Stomach smooth muscle (tissue), 2 donors: Measurements from ENCODE around the gene RHOBTB3.
"Not testable (repeated sequence)": the region's sequence is repeated elsewhere in the genome, so short reads cannot be mapped to it uniquely, and the experiment has no call there.

ENCODE experiments used
- H3K27ac ChIP-seq: one replicate; pipeline ENCODE4 v1.7.0; 2013; ENCODE audit warnings: mild to moderate bottlenecking, low read length, inconsistent platforms
- H3K27me3 ChIP-seq, 2 donors: one replicate each; pipeline ENCODE4 v1.7.0; 2013; ENCODE audit warnings: low read length in 2 of 2; ENCODE audit not compliant: insufficient read depth in 2 of 2, control insufficient read depth in 1 of 2
- H3K36me3 ChIP-seq, 2 donors: one replicate each; pipeline ENCODE4 v1.7.0; 2013; ENCODE audit warnings: low read length in 2 of 2; ENCODE audit not compliant: control insufficient read depth in 2 of 2, insufficient read depth in 2 of 2
- H3K4me1 ChIP-seq: one replicate; pipeline ENCODE4 v1.7.0; 2013; ENCODE audit warnings: low read length; ENCODE audit not compliant: control insufficient read depth, insufficient read depth
- H3K4me3 ChIP-seq, 2 donors: one replicate each; pipeline ENCODE4 v1.7.0; 2013; ENCODE audit warnings: low read length in 2 of 2
- H3K9ac ChIP-seq, 2 donors: one replicate each; pipeline ENCODE4 v1.7.0; 2013; ENCODE audit warnings: low read length in 2 of 2, mild to moderate bottlenecking in 1 of 2
- H3K9me3 ChIP-seq, 2 donors: one replicate each; pipeline ENCODE4 v1.7.0; 2013; ENCODE audit warnings: low read length in 2 of 2; ENCODE audit not compliant: control insufficient read depth in 2 of 2
- donor health status: healthy.
- donor health status: Pancreatic carcinoma.

Gene RHOBTB3

GRCh38 chr5:95812074-95812471 is 80.9 kb downstream of the RHOBTB3 start:
- Histone ChIP-seq H3K36me3 (peaks cover 3 to 6% of the 10 kb centered on the region in 2 donors), H3K9ac (peak overlapping the region in 1 of 2 donors; percentile 23), H3K27me3 (no peaks in the 10 kb centered on the region), H3K4me1 (peaks cover 35% of the 10 kb centered on the region), H3K27ac (no peak overlapping the region), H3K9me3 (no peaks in the 10 kb centered on the region), H3K4me3 (no peak overlapping the region)

GRCh38 chr5:95813035-95813434 is 81.9 kb downstream of the RHOBTB3 start:
- not testable (repeated sequence) for H3K9me3 ChIP-seq

GRCh38 chr5:95815155-95815729 is 84.1 kb downstream of the RHOBTB3 start:
- no peaks in the 10 kb centered on the region for H3K27me3 ChIP-seq
- no peak overlapping the region for H3K4me3 ChIP-seq
- H3K9me3 ChIP-seq = no peaks in the 10 kb centered on the region
- H3K9ac ChIP-seq = no peak overlapping the region
- H3K27ac ChIP-seq = no peak overlapping the region
- peaks cover 3 to 6% of the 10 kb centered on the region in 2 donors for H3K36me3 ChIP-seq
- H3K4me1 ChIP-seq = peaks cover 29% of the 10 kb centered on the region

More at GRCh38 chr5:95813035-95813434, 81.9 kb downstream of the RHOBTB3 start:
- not testable (repeated sequence) for H3K27me3 ChIP-seq, H3K36me3 ChIP-seq, H3K4me3 ChIP-seq, H3K9ac ChIP-seq, H3K27ac ChIP-seq
- H3K4me1 ChIP-seq = peaks cover 36% of the 10 kb centered on the region

GRCh38 chr5:95816341-95816740 is 85.2 kb downstream of the RHOBTB3 start:
- Histone ChIP-seq H3K9ac (no peak overlapping the region), H3K27ac (no peak overlapping the region), H3K4me3 (no peak overlapping the region), H3K9me3 (no peaks in the 10 kb centered on the region), H3K4me1 (peaks cover 27% of the 10 kb centered on the region), H3K36me3 (peaks cover 3 to 6% of the 10 kb centered on the region in 2 donors), H3K27me3 (no peaks in the 10 kb centered on the region)

GRCh38 chr5:95816776-95817175 is 85.6 kb downstream of the RHOBTB3 start:
- no peak overlapping the region for H3K27ac ChIP-seq
- H3K4me1 ChIP-seq = peaks cover 32% of the 10 kb centered on the region
- H3K9ac ChIP-seq = no peak overlapping the region
- H3K36me3 ChIP-seq = peaks cover 3 to 6% of the 10 kb centered on the region in 2 donors
- H3K9me3 ChIP-seq = no peaks in the 10 kb centered on the region
- H3K4me3 ChIP-seq = no peak overlapping the region
- no peaks in the 10 kb centered on the region for H3K27me3 ChIP-seq

- Histone ChIP-seq H3K9ac (no peak overlapping the region), H3K9me3 (no peaks in the 10 kb centered on the region), H3K36me3 (peaks cover 3 to 6% of the 10 kb centered on the region in 2 donors), H3K4me1 (peaks cover 25% of the 10 kb centered on the region), H3K27me3 (no peaks in the 10 kb centered on the region), H3K27ac (no peak overlapping the region), H3K4me3 (no peak overlapping the region)
These were observed 86.3 kb downstream of the RHOBTB3 start for GRCh38 chr5:95817430-95817829.

GRCh38 chr5:95818181-95819147 is 87.3 kb downstream of the RHOBTB3 start:
- no peaks in the 10 kb centered on the region for H3K9me3 ChIP-seq
- no peaks in the 10 kb centered on the region for H3K27me3 ChIP-seq
- peaks cover 3 to 6% of the 10 kb centered on the region in 2 donors for H3K36me3 ChIP-seq
- H3K4me3 ChIP-seq = peak overlapping the region in 1 of 2 donors; percentile 29
- no peak overlapping the region for H3K27ac ChIP-seq
- peaks cover 32% of the 10 kb centered on the region for H3K4me1 ChIP-seq
- H3K9ac ChIP-seq = no peak overlapping the region

- Histone ChIP-seq H3K27me3 (no peaks in the 10 kb centered on the region), H3K4me1 (peaks cover 41% of the 10 kb centered on the region), H3K36me3 (no peaks in the 10 kb centered on the region), H3K9ac (peak overlapping the region; percentile 69 to 91), H3K4me3 (peak overlapping the region; percentile 98 to 99), H3K27ac (peak overlapping the region; percentile 76), H3K9me3 (no peaks in the 10 kb centered on the region)
These were observed 90.2 kb downstream of the RHOBTB3 start for GRCh38 chr5:95821110-95822021.

- H3K27me3 ChIP-seq = no peaks in the 10 kb centered on the region
- no peaks in the 10 kb centered on the region for H3K36me3 ChIP-seq
- H3K4me3 ChIP-seq = peak overlapping the region; percentile 98 to 99
- H3K9me3 ChIP-seq = no peaks in the 10 kb centered on the region
- peaks cover 41% of the 10 kb centered on the region for H3K4me1 ChIP-seq
- H3K9ac ChIP-seq = peak overlapping the region; percentile 83 to 91
- peak overlapping the region; percentile 76 for H3K27ac ChIP-seq
These were observed 91.0 kb downstream of the RHOBTB3 start for GRCh38 chr5:95822043-95822541.

GRCh38 chr5:95822542-95823181 is 91.5 kb downstream of the RHOBTB3 start, which contains the start of gene GLRX:
GLRX (minus strand) TSS chr5:95822726; CDS start chr5:95822662, 64 bp downstream.
- Histone ChIP-seq H3K9me3 (no peaks in the 10 kb centered on the region), H3K9ac (peak within 1 kb of the TSS; percentile 83 to 91), H3K4me1 (peaks cover 41% of the 10 kb centered on the region), H3K27ac (peak within 1 kb of the TSS; percentile 76), H3K4me3 (peak within 1 kb of the TSS; percentile 98 to 99), H3K36me3 (no peaks in the 10 kb centered on the region), H3K27me3 (no peaks in the 10 kb centered on the region)
